GM18507 (cell line): ENCODE results near the gene HDAC9.
A peak's percentile ranks its signal among the peaks of the same experiment; 100 is the strongest.

Experiments used
- DNase-seq: peaks from one replicate; pipeline ENCODE4 v3.0.0; 2011; ENCODE audit warnings: low read depth; ENCODE audit not compliant: insufficient read length; ENCODE audit errors: extremely low spot score
- FAIRE-seq: peaks from 2 replicates; lab custom pipeline; 2011; peaks lifted over from hg19 to GRCh38; lab: Jason Lieb, UNC

HDAC9 gene

DNA sequence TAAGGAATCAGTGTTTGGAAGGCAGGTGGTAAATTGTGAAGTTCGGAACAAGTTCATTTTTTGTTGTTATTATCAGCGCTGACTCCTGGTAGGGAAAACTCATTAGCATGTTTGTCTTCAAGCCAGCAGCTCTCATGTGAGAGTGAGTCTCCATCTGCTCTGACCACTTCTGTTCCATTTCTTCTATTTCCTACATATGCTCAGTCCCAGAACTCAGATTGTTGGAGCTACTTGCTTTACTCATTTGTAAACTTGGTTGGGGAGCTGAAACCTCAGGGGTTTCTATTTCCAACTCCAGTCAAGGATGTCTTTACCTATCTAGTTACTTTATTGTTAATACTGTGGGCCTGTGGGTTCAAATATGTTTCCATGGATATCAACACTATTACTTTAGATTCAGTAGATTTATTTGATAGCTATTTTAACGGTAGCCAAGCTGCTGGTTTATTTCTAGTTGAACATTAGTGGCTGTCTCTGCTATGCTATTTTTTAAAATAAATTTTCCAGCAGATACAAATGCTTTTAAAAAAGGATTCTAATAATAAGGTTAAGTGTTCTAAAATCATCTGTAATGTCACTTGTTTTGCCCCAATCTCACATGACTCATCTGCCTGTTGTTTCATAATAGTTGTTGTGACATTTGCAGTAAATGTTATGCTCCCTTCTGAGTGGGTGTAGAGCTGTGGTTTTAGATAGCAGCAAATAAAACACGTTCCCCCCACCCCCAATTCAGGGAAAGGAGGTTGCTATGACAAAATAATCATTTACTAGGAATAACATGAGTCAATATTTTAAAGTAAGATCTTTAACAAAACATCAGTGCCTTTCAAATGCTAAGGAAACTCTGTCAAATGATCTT lies 143.3 kb downstream of the HDAC9 start:
- no peak for DNase-seq
- no peak for FAIRE-seq

DNA sequence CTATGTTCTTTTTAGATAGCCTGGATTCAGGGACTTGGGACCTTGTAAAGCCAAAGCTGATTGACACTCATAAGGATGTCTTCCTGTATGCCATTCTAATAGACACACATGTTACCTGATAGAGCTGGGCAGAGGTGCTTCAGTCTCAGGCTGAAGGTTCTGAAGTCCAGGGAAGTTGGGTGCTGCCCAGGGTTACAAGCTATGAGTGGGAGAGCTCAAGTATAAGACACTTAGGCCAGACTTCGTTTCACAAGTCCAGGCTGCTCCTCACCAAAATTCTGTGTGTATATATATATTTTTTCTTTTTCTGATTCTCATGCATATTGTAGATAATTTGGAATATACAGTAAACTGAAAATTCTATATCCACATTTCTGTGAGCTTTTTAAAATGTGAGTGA lies 144.2 kb downstream of the HDAC9 start:
- no peak for DNase-seq
- no peak for FAIRE-seq

DNA sequence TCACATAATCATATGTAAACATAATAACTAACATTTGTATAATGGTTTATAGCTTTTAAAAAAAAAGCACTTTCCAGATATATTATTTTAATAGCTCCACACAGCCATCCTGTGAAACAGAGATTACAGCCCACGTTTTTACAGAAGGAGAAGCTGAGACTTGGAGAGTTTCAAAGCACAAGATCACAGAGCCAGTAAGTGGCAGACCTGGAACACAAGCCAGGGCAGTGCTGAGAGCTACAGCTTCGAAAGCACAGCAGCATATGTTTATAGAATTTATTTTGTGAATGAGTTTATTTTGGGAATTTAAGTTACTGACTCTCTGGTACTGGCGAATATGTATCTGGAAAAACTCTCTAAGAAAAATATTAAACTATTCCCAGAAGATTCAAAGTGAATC lies 149.4 kb downstream of the HDAC9 start:
- DNase-seq: no peak
- no peak for FAIRE-seq

DNA sequence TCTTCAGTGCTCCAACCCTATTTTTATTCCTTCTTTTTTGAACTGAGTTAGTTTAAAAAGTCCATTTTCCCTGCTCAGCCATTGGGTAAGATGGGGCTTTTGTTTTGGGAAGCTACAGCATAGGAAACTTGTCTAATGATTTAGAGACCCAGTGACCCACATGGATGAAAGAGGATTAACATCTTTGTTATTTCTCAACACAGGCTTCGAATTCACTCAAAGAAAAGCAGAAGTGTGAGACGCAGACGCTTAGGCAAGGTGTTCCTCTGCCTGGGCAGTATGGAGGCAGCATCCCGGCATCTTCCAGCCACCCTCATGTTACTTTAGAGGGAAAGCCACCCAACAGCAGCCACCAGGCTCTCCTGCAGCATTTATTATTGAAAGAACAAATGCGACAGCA lies 152.0 kb downstream of the HDAC9 start:
- no peak for FAIRE-seq
- DNase-seq: no peak

DNA sequence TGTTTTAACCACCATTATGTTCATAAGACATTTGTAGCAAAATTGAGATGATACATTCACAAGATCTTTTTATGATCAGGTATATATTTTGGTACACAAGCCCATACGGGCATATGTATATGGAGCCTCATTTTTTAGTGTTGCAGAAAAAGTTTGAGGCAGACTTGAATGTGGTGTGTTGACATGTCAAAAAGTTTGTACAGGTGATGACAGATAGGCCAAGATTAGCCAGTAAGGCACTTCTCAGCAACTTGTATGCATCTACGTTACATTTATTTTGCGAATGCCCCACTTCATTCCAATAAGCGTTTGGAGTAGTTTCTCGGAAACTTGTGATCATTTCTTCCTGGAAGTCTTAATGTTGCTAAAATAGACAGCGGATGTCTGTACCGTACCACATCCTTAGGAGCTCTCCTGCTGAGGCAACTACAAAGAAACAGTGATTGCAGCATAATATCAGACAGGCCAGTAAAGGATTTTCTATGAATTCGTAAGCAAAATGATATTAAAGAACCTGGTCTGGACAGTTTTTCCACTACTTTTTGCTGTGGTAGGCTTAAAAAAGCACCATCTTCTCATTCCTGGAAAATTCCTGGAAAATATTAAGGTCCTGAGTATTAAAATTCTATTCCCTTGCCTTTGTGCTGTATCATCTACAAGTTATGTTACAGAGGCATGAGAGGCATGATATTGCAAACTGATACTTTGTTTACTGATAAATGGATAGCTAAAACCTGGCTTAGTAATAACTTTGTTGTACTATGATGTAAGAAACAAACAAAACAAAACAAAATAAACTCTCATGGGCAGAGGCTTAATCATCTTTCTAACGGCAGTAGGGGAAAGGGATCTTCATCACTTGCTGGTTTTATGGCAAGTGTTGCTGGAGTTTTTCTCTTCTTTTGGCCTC lies 153.6 kb downstream of the HDAC9 start:
- DNase-seq: no peak
- no peak for FAIRE-seq

DNA sequence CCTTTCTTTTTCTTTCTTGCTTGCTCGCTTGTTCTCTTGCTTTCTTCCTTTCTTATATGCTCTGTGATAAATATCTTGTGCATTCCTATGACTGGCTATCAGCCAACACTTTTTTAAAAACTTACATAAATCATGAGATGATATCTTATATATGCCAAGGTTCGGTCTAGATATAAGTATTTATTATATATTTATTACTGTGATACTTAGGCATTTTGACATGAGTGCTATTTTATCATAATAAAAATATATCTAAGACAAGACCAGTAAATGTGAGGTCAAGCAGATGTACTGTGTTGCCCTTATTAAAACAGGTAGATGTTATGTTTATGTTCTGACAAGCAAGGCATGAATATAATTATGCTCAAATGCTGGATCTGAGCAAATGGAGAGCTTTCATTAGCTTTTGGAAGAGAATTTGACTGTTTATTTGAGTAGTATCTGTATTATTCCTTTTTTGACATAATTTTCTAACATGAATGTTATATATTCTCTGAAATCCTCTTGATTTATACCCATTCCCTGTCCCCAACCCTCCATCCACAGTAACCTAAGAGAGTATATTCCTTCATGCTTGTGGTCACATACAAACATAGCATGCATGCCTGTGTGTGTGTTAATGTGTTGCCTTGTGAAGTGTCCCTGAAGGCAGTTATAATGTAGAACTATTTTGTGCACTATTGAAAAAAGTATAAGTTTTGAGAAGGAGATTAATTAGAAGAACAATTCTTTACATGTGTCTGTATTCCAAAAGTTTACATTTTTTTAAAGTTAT lies 158.0 kb downstream of the HDAC9 start:
- FAIRE-seq: no peak
- DNase-seq: no peak

DNA sequence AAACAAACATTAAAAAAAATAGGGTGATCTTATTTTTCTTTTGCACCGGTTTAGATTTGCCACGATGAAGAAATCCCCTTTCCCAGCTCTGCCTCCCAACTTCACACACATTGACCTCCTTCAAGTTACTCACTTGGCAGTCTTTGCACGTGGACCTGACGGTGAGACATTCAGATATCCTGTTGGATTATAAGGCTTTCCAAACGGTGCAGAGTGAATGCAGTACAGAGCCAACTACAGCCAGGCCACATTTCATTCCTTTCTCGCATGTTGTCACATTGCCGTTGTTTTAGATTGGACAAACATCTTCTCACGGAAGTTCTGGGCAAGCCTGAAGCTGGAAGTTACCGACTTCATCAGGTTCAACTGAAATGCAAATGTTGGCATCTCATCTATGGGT lies 159.2 kb downstream of the HDAC9 start:
- FAIRE-seq (no peak), DNase-seq (no peak)

DNA sequence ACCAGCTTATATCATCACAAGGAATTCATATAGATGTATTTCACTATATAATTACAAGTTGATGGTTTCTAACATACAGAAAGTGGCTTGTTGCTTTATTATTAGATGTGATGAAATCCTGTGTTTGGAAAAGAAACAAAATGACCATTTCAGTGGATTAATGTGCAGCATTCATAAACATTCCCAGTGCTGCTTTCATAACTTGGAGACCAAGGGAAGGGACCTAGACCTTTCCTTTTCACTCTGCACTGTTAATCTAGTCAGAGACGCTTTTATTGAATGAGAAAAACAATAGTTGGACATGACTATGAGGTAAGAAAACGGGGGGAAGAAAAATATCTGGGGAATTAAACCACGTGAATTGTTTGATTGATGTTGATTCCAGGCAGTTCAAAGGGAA lies 160.0 kb downstream of the HDAC9 start:
- no peak for FAIRE-seq
- no peak for DNase-seq

DNA sequence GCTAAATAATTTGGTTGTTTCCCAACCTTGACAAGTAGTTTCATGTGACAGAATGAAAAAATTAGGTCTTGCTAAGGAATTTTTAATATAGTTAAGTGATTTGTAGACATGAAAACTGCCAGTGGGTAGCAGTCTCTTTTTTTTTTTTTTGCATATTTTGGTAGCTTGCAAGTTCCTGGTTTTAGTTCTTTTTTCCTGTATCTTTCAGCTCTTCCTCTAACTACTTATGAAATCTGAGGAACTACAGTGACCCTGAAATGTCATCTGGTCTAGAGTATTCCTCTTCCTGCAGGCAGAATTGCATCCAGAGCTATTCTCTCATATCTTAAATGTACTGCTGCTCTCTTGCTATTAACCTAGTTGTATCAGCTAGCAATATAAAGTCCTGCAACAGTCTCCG lies 160.4 kb downstream of the HDAC9 start:
- FAIRE-seq: no peak
- no peak for DNase-seq

DNA sequence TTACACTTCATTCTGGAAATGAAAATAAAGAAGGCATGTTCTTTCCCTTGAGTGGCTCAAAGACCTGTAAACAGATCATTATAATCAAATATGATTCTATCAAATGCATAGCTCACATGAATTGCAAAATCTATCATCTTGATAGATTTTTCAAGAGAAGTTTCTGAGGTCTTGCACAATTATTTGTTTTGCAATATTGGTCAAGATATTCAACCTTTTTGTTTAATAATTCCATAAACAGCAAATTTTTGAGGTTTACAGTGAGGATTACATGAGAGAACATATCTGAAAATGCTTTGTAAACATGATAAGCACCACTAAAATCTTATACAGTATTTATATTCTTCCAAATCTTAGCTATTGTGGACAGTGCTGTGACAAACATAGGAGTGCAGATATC lies 160.8 kb downstream of the HDAC9 start:
- DNase-seq: no peak
- FAIRE-seq: no peak

DNA sequence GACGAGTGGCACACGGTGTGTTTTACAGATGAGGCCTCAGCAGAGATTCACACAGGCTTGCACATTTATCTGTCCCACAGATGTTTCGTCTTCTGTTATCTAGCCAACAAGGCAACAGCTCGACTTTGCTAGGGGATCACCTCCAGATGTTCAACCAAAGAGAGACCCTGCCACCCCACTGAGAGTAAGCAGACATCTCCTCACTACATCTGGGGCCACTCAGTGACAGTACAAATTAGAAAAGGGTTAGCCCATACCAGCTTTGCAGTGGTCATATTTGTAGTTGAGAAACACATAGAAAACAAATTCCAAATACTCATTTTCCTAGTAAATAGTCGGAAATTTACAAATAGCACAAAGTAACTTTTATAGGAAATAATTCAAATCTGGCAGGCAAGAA lies 164.2 kb downstream of the HDAC9 start:
- no peak for DNase-seq
- no peak for FAIRE-seq

DNA sequence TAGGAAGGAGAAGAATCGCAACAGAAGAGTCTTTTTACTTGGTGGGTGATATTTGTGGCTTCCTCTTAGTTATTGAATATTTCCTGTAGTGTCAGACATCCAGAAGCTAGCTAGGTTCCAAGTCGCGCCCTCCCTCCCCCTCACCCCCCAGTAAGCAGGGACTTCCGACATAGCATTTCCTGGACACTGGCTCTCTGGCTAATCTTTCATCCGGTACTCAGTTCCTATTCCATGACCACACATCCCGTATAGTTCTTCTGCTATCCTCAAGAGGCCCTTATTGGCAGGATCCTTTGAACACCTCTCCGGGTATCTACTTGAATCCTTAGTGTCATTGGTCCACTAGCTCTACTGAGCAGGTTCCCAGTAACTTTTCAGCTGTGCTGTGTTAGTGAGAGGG lies 167.8 kb downstream of the HDAC9 start:
- no peak for FAIRE-seq
- DNase-seq: no peak

DNA sequence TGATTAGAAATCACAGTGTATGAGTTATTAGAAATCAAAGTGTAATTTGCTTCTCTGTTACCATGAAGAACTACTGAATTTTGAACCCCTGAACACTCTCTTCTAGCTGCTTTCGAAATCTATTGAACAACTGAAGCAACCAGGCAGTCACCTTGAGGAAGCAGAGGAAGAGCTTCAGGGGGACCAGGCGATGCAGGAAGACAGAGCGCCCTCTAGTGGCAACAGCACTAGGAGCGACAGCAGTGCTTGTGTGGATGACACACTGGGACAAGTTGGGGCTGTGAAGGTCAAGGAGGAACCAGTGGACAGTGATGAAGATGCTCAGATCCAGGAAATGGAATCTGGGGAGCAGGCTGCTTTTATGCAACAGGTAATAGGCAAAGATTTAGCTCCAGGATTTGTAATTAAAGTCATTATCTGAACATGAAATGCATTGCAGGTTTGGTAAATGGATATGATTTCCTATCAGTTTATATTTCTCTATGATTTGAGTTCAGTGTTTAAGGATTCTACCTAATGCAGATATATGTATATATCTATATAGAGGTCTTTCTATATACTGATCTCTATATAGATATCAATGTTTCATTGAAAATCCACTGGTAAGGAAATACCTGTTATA lies 170.7 kb downstream of the HDAC9 start:
- FAIRE-seq: peak; percentile 84

DNA sequence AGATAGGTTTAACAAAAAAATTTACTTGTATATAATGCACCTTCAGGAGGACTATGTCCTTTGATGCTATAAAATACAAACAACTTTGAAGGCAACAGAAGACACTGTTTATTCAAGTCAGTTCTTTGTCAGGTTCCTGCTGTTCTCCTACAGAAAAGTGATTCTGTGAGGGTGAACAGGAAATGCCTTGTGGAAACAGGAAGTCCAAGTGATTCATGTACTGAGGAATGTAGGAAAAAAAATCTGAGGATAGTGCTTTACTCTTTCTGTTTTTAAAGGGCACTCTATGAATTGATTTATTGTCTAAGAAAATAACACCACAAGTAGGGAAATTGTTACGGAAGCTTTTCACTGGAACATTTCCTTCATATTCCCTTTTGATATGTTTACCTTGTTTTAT lies 171.9 kb downstream of the HDAC9 start:
- FAIRE-seq (no peak), DNase-seq (no peak)

More for the DNA sequence above, 170.7 kb downstream of the HDAC9 start:
- DNase-seq: peak; percentile 7

DNA sequence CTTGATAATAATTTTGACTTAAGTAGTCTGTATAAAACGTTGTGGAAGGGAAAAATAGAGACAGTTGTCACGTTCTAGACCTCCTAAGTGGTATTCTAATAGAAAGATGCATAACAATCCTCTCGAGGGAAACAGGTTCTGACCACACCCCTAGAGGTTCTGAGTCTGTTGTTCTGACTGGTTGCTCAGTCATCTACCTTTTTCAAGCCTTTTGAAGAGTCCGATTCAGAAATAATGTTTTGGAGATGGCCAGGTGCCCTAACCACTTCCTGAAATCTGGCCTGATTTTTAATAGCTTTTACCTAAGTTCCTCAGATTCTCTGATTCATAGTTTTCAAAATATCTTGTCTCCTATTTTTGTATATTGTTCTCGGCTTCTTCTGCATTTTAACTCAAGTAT lies 175.6 kb downstream of the HDAC9 start:
- DNase-seq (no peak), FAIRE-seq (no peak)

DNA sequence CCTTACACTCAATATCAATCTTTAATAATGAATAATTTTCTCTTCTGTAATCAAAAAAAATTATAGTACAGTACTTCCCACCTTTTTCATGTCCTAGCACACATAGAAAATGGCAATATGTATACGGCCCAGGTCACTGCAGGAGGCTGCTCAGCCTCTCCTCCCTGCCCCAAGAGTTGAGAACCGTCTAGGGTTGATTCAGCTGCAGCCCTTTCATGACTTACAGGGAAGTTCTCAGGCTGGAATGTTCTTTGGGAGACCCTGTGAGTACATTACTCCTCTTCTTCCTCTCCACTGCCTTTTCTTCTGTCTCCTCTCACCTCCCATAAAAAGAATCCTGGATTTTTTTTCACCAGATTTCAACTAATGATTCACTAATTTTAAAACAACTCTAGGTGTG lies 180.0 kb downstream of the HDAC9 start:
- DNase-seq (no peak), FAIRE-seq (no peak)

DNA sequence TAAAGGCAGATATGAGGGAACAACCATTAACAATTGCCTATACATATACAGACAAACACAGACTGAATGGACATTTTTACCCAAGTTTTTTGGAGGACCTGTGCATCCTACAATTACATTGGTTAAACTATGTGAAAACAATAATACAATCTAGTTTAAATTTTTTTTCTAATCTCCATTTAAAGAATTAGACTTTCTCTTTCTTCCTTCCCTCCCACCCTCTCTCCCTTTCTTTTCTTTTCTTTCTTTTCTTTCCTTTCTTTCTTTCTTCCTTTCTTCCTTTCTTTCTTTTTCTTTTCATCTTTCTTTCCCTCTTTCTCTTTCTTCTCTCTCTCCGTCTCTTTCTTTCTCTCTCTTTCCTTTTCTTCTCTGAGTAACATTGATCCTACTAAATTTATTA lies 183.7 kb downstream of the HDAC9 start:
- DNase-seq (no peak), FAIRE-seq (no peak)

DNA sequence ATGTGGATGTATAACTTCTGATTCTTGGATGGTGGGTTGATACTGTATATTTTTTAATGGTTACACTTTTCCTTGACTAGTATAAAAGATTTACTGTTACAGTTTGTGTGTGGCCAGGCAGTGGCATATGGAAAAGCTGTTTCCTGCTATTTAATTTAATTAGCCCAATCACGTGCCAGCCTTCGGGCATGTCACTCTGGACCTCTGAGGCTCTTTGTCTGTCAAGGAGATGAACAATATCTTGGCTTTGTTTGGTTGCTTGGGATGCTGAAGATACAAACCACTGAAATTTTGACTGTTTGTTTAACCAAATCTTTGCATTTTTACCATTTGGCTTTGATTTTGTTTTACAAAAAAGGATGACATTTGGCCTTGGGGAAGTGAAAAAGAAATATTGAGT lies 185.0 kb downstream of the HDAC9 start:
- no peak for FAIRE-seq

DNA sequence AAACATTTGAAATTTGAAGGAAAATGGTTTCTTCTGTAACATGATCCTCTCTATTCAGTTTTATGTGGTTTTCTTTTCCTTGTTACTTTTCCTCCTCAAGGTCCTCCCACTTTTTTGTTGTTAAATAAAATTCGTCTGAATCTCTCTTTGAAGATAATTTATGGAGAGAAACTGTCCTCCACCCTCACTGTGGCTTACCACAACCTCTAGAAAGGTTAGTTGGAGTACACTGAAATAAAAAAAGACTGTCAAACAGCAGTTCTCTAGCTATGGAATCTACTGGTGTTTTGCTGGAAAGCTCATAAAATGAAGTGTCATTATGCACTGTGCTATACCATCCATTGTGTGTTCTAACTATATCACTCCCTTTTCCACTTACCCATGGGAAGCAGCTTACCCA lies 189.4 kb downstream of the HDAC9 start:
- DNase-seq: no peak
- FAIRE-seq: no peak

More for the DNA sequence above, 185.0 kb downstream of the HDAC9 start:
- no peak for DNase-seq

DNA sequence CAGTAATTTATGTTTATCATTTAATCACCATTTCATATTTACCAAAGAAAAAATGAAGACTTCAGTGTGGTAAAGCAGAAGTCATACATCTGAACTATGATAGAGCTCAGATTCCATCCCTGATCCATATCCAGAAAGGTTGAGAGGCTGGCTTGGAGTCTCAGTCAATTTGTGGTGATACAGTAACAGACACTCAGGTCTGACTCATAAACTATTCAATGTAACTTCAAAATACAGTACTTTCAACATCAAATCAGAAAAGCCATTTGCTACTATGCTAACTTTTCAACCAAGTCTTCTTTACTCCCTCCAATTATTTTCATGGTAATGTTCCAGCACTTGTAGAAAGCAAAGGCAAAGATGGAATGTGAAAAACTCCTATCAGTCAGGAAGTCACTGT lies 190.4 kb downstream of the HDAC9 start:
- DNase-seq (no peak), FAIRE-seq (no peak)
